CD8-positive, alpha-beta memory T cell (primary cell): Measurements from ENCODE around the gene EMID1. TPM values are rescaled to one million over a fixed set of nuclear protein-coding genes. Genes with fewer than 3 reads are reported as not detected.

Experiments used
- CTCF ChIA-PET: fragments of 350-600 bp; sonication (Branson Sonifier 250); formaldehyde crosslinking; loops from one replicate; lab custom pipeline; 2021; ENCODE audit warnings: antibody characterized with exemption; lab: Charles Lee
- POLR2A ChIA-PET: fragments of 350-600 bp; sonication (Branson Sonifier 250); formaldehyde crosslinking; loops from one replicate; lab custom pipeline; 2021; ENCODE audit warnings: antibody characterized with exemption; lab: Charles Lee
- DNase-seq, 5 donors: peaks; one replicate each; pipeline versions ENCODE4 v3.0.0 to v3.0.0-alpha.2; 2020 to 2022; ENCODE audit warnings: mixed read lengths in 1 of 5
- H3K27ac ChIP-seq: one replicate; pipeline ENCODE4 v1.7.0; 2013; ENCODE audit warnings: low read depth, mild to moderate bottlenecking, low read length, moderate library complexity
- H3K27me3 ChIP-seq: 2 replicates; pipeline ENCODE4 v1.7.0; 2013; ENCODE audit warnings: low read length, mild to moderate bottlenecking; ENCODE audit not compliant: insufficient read depth, poor library complexity, severe bottlenecking
- H3K36me3 ChIP-seq: 2 replicates; pipeline ENCODE4 v1.7.0; 2013; ENCODE audit warnings: mild to moderate bottlenecking, low read length, moderate library complexity; ENCODE audit not compliant: insufficient read depth
- H3K4me1 ChIP-seq: 2 replicates; pipeline ENCODE4 v1.7.0; 2013; ENCODE audit warnings: mild to moderate bottlenecking, low read length, moderate library complexity; ENCODE audit not compliant: insufficient read depth
- H3K4me3 ChIP-seq: 2 replicates; pipeline ENCODE4 v1.7.0; 2013; ENCODE audit warnings: mild to moderate bottlenecking, low read length
- H3K9me3 ChIP-seq: 2 replicates; pipeline ENCODE4 v1.7.0; 2013; ENCODE audit warnings: mild to moderate bottlenecking, low read length
- H3K27ac Mint-ChIP-seq, 8 donors: one replicate each; pipeline ENCODE4 v1.8.0; 2020 to 2021; ENCODE audit warnings: mixed read lengths in 8 of 8, mild to moderate bottlenecking in 6 of 8, inconsistent platforms in 3 of 8, moderate library complexity in 3 of 8
- H3K27me3 Mint-ChIP-seq, 2 donors: one replicate each; pipeline ENCODE4 v1.8.0; 2020 to 2021; ENCODE audit warnings: mixed read lengths in 2 of 2, mild to moderate bottlenecking in 1 of 2, moderate library complexity in 1 of 2
- H3K36me3 Mint-ChIP-seq, 3 donors: one replicate each; pipeline ENCODE4 v1.8.0; 2020 to 2021; ENCODE audit warnings: mixed read lengths in 3 of 3, inconsistent platforms in 1 of 3, mild to moderate bottlenecking in 1 of 3
- H3K4me1 Mint-ChIP-seq, 3 donors: one replicate each; pipeline ENCODE4 v1.8.0; 2020 to 2021; ENCODE audit warnings: mixed read lengths in 3 of 3, inconsistent platforms in 1 of 3, mild to moderate bottlenecking in 1 of 3
- H3K4me3 Mint-ChIP-seq, 7 donors: one replicate each; pipeline ENCODE4 v1.8.0; 2020 to 2021; ENCODE audit warnings: mixed read lengths in 7 of 7, mild to moderate bottlenecking in 6 of 7, moderate library complexity in 4 of 7, inconsistent platforms in 2 of 7
- H3K9me3 Mint-ChIP-seq, 5 donors: one replicate each; pipeline ENCODE4 v1.8.0; 2020 to 2022; ENCODE audit warnings: mixed read lengths in 5 of 5, mild to moderate bottlenecking in 3 of 5, moderate library complexity in 2 of 5, inconsistent platforms in 1 of 5
- polyA plus RNA-seq: library from polyadenylated mRNA; unstranded; fragments of 300-500 nt; fragmentation: Illumina TruSeq; gene quantifications from one replicate; pipeline ENCODE4 v1.2.3, GENCODE V29; 2021
- total RNA-seq, 2 experiments: library from RNA; stranded (reverse); gene quantifications; one replicate each; pipeline ENCODE4 v1.2.3, GENCODE V29; 2021

Gene EMID1
- total and polyA plus RNA-seq, 3 experiments from 2014 or later = 0.31 TPM; not detected in 2

- DNase-seq = no peak
- peaks cover 0 to 5% (median 0%) of the 10 kb centered on the region in 3 donors for H3K36me3 Mint-ChIP-seq
- no peaks in the 10 kb centered on the region for H3K9me3 ChIP-seq
- no peak overlapping the region for H3K27ac Mint-ChIP-seq
- ChIA-PET POLR2A (interaction anchor here (0.6 kb wide), 1 partner anchor 15 kb away, joined by 3 read pairs; no protein-coding TSS in a partner anchor), CTCF (interaction anchor here (1.8 kb wide), 1 partner anchor 15 kb away, joined by 6 read pairs; no protein-coding TSS in a partner anchor)
- H3K4me1 Mint-ChIP-seq = no peaks in the 10 kb centered on the region
- no peaks in the 10 kb centered on the region for H3K27me3 Mint-ChIP-seq
- H3K9me3 Mint-ChIP-seq = peaks cover 0 to 1% (median 0%) of the 10 kb centered on the region in 5 donors
- H3K4me3 Mint-ChIP-seq = no peak overlapping the region
- no peaks in the 10 kb centered on the region for H3K27me3 ChIP-seq
- H3K27ac ChIP-seq = no peak overlapping the region
- H3K36me3 ChIP-seq = no peaks in the 10 kb centered on the region
- H3K4me3 ChIP-seq = no peak overlapping the region
- H3K4me1 ChIP-seq = no peaks in the 10 kb centered on the region
Measured at GRCh38 chr22:29260601-29261315, 55.1 kb downstream of the EMID1 start.

DNA sequence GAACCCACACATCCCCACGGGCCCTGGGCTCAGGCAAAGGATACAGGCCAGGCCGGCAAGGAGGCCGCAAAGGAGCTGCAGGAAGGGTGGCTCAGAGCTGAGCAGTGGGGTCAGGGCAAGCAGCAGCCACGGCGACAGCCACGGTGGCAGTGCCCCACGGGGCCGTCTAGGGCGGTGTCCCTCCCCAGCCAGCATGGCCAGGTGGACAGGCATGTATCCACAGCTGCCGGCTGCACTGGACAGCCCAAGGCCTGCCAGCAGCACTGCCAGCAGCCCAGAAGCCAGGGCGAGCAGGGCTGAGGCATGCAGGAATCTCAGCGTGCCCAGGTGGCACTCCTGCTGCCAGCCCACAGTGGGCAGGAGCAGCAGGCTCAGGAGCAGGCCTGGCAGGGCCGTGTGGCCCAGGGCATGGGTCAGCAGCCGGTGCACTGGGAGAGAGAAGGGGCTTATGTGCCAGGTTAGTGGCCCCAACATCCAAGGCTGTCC, 58.1 kb downstream of the EMID1 start:
- Histone ChIP-seq H3K27me3 (no peaks in the 10 kb centered on the region), H3K27ac (no peak overlapping the region), H3K9me3 (no peaks in the 10 kb centered on the region), H3K4me3 (no peak overlapping the region), H3K4me1 (peaks cover 14% of the 10 kb centered on the region), H3K36me3 (no peaks in the 10 kb centered on the region)
- peaks cover 14 to 20% (median 16%) of the 10 kb centered on the region in 3 donors for H3K4me1 Mint-ChIP-seq
- no peak overlapping the region for H3K4me3 Mint-ChIP-seq
- ChIA-PET POLR2A (no interaction called here), CTCF (no interaction called here)
- H3K27me3 Mint-ChIP-seq = peaks cover 0 to 2% of the 10 kb centered on the region in 2 donors
- no peak for DNase-seq
- H3K9me3 Mint-ChIP-seq = peaks cover 0 to 1% (median 0%) of the 10 kb centered on the region in 5 donors
- H3K36me3 Mint-ChIP-seq = peaks cover 0 to 15% (median 0%) of the 10 kb centered on the region in 3 donors
- no peak overlapping the region for H3K27ac Mint-ChIP-seq

GRCh38 chr22:29265305-29265704, 59.6 kb downstream of the EMID1 start:
- Mint-ChIP-seq H3K27ac (no peak overlapping the region), H3K36me3 (peaks cover 0 to 25% (median 0%) of the 10 kb centered on the region in 3 donors), H3K4me1 (peaks cover 29 to 34% (median 31%) of the 10 kb centered on the region in 3 donors), H3K9me3 (no peaks in the 10 kb centered on the region), H3K4me3 (peak overlapping the region in 1 of 7 donors; percentile 100), H3K27me3 (peaks cover 0 to 2% of the 10 kb centered on the region in 2 donors)
- H3K27ac ChIP-seq = no peak overlapping the region
- ChIA-PET CTCF (no interaction called here), POLR2A (no interaction called here)
- no peaks in the 10 kb centered on the region for H3K36me3 ChIP-seq
- no peaks in the 10 kb centered on the region for H3K27me3 ChIP-seq
- no peak overlapping the region for H3K4me3 ChIP-seq
- H3K9me3 ChIP-seq = no peaks in the 10 kb centered on the region
- no peak for DNase-seq
- H3K4me1 ChIP-seq = peaks cover 24% of the 10 kb centered on the region

DNA sequence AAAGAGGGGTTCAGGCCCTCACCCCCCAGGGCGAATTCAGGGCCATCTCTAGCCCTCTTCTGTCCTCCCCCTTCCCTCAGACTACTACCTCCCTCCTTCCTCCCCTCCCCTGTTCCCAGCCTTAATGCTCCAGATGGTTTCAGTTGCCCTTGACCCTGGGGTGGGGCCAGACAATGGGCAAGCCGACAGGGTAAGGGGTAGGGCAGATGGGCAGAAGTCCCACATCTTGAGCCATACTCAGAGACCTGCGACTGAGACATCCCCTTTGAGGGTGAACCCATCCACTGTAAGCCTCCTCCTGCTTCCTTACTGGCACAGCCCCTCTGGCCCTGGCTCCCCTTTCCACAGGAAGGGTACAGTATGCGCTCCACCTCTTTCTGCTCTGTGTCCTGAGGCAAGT, 60.2 kb downstream of the EMID1 start:
- H3K27me3 ChIP-seq = no peaks in the 10 kb centered on the region
- H3K4me1 ChIP-seq = peaks cover 30% of the 10 kb centered on the region
- ChIA-PET POLR2A (no interaction called here), CTCF (no interaction called here)
- H3K27me3 Mint-ChIP-seq = peaks cover 0 to 2% of the 10 kb centered on the region in 2 donors
- no peak for DNase-seq
- H3K27ac ChIP-seq = no peak overlapping the region
- peaks cover 35 to 40% (median 37%) of the 10 kb centered on the region in 3 donors for H3K4me1 Mint-ChIP-seq
- no peaks in the 10 kb centered on the region for H3K36me3 ChIP-seq
- H3K4me3 Mint-ChIP-seq = peak overlapping the region in 5 of 7 donors; percentile 13 to 100 (median 91)
- no peak overlapping the region for H3K4me3 ChIP-seq
- H3K36me3 Mint-ChIP-seq = peaks cover 0 to 31% (median 0%) of the 10 kb centered on the region in 3 donors
- no peaks in the 10 kb centered on the region for H3K9me3 ChIP-seq
- H3K9me3 Mint-ChIP-seq = no peaks in the 10 kb centered on the region
- no peak overlapping the region for H3K27ac Mint-ChIP-seq

GRCh38 chr22:29266564-29267461, 61.1 kb downstream of the EMID1 start:
- peak overlapping the region; percentile 91 to 100 (median 97) for H3K4me3 Mint-ChIP-seq
- ChIA-PET POLR2A (no interaction called here), CTCF (interaction anchor here (1.0 kb wide), 1 partner anchor 21 kb away, joined by 3 read pairs; no protein-coding TSS in a partner anchor)
- peak overlapping the region; percentile 73 to 100 (median 85) for H3K27ac Mint-ChIP-seq
- H3K36me3 Mint-ChIP-seq = peaks cover 0 to 37% (median 0%) of the 10 kb centered on the region in 3 donors
- no peaks in the 10 kb centered on the region for H3K9me3 Mint-ChIP-seq
- Histone ChIP-seq H3K36me3 (no peaks in the 10 kb centered on the region), H3K9me3 (no peaks in the 10 kb centered on the region), H3K4me3 (peak overlapping the region; percentile 100), H3K27me3 (no peaks in the 10 kb centered on the region), H3K4me1 (peaks cover 39% of the 10 kb centered on the region), H3K27ac (peak overlapping the region; percentile 99)
- no peak for DNase-seq
- H3K4me1 Mint-ChIP-seq = peaks cover 44 to 49% (median 46%) of the 10 kb centered on the region in 3 donors
- H3K27me3 Mint-ChIP-seq = peaks cover 0 to 2% of the 10 kb centered on the region in 2 donors

GRCh38 chr22:29267462-29267857, 61.8 kb downstream of the EMID1 start:
- Histone ChIP-seq H3K27ac (peak overlapping the region; percentile 99), H3K36me3 (peaks cover 3% of the 10 kb centered on the region), H3K9me3 (no peaks in the 10 kb centered on the region), H3K4me1 (peaks cover 46% of the 10 kb centered on the region), H3K4me3 (peak overlapping the region; percentile 100), H3K27me3 (no peaks in the 10 kb centered on the region)
- CTCF ChIA-PET = no interaction called here
- DNase-seq = no peak
- peak overlapping the region; percentile 96 to 100 (median 99) for H3K27ac Mint-ChIP-seq
- H3K27me3 Mint-ChIP-seq = peaks cover 0 to 2% of the 10 kb centered on the region in 2 donors
- H3K36me3 Mint-ChIP-seq = peaks cover 0 to 43% (median under 1%) of the 10 kb centered on the region in 3 donors
- POLR2A ChIA-PET = no interaction called here
- peak overlapping the region; percentile 91 to 100 (median 97) for H3K4me3 Mint-ChIP-seq
- no peaks in the 10 kb centered on the region for H3K9me3 Mint-ChIP-seq
- H3K4me1 Mint-ChIP-seq = peaks cover 51 to 55% (median 53%) of the 10 kb centered on the region in 3 donors

DNA sequence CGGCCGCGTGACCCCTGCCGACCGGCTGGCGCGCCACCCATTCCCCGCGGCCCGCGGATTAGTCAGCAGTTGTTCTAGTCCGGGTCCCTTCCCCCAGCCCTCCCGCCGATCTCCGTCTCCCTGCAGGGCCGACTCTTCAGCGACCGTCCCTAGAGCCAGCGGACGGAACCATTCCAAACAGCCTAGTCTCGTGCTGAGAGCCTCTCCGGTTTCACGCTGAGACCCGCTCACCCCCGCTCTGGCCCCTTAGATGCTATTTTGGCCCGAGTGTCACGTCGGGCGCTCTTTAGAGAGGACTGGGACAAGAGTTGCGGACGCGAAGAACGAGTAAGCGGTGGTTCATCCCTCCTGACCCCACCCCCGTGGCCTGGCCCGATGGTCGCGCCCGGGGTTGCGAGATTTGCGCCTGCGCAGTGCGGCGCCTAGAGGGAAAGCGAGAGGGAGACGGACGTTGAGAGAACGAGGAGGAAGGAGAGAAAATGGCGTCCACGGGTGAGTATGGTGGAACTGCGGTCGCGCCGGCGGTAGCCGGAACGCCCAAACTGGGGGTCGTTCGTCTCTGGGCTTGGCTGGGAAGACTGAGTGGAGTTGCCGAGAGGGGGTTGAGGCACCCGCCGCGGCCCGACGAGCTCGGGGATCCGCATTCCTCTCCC, 62.3 kb downstream of the EMID1 start, which contains the start of the genes EWSR1 and RHBDD3:
Gene EWSR1, plus strand, starts transcription at position 411 of the 653 bp plus-strand sequence. Its CDS starts 69 bp downstream, at position 480.
Gene RHBDD3, minus strand, starts transcription at position 124 of the 653 bp plus-strand sequence. CDS start 2,355 bp downstream, outside the sequence.
- peaks cover 56 to 61% (median 58%) of the 10 kb centered on the region in 3 donors for H3K4me1 Mint-ChIP-seq

More for the DNA sequence above, 62.3 kb downstream of the EMID1 start, which contains the start of the genes EWSR1 and RHBDD3:
- H3K27ac ChIP-seq = peak within 1 kb of the TSS; percentile 99
- peaks cover 50% of the 10 kb centered on the region for H3K4me1 ChIP-seq
- peak; percentile 92 to 98 (median 96) for DNase-seq
- H3K4me3 ChIP-seq = peak within 1 kb of the TSS; percentile 100
- Mint-ChIP-seq H3K27ac (peak within 1 kb of the TSS; percentile 97 to 100 (median 99)), H3K4me3 (peak within 1 kb of the TSS; percentile 91 to 100 (median 97)), H3K36me3 (peaks cover 0 to 48% (median 2%) of the 10 kb centered on the region in 3 donors), H3K9me3 (no peaks in the 10 kb centered on the region), H3K27me3 (peaks cover 0 to 2% of the 10 kb centered on the region in 2 donors)
- peaks cover 7% of the 10 kb centered on the region for H3K36me3 ChIP-seq
- no peaks in the 10 kb centered on the region for H3K9me3 ChIP-seq
- no peaks in the 10 kb centered on the region for H3K27me3 ChIP-seq
- ChIA-PET POLR2A (interaction anchor here (0.5 to 0.6 kb wide), 3 partner anchors 8 to 1672 kb away, joined by 3 to 5 read pairs (median 4); no protein-coding TSS in a partner anchor), CTCF (interaction anchor here (0.9 kb wide), 1 partner anchor 22 kb away, joined by 3 read pairs; no protein-coding TSS in a partner anchor)
